NCI-H1417 treated with DMSO at 0.1 percent for 48 hours (cell line): ENCODE results near the gene CCDC81.

Source experiments
- DNase-seq: peaks from one replicate; lab custom pipeline; 2025; lab: John Stamatoyannopoulos, UW

CCDC81 gene

DNA sequence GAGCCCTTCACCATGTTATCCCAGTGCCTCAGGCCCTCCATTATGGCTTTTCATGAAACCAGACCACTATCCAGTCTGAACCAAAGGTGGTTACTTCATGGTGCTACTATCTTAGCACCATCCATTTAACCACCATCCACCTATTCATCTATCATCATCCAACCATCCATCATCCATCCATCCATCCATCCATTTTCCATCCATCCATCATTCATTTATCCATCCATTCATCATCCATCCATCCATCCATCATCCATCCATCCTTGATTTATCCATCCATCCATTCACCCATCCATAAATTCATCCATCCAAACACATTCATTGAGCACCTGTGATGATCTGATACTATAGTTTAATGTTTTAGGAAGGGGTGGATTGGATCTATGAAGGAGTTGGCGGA is 93.5 kb downstream of the CCDC81 start:
- DNase-seq = no peak

GRCh38 chr11:86469491-86470388 is 95.1 kb downstream of the CCDC81 start:
- DNase-seq = no peak
